LNCAP (cell line): ENCODE measurements around the gene SLC25A5.

Experiments
- CTCF ChIP-seq: fragments of 450-650 bp; IDR thresholded peaks from 2 replicates; pipeline ENCODE4 v1.5.1; 2017; ENCODE audit warnings: mild to moderate bottlenecking

The SLC25A5 gene

GRCh38 chrX:119479845-119480244 is 11.6 kb downstream of the SLC25A5 start:
- TF ChIP-seq CTCF: no peak

- no peak for TF ChIP-seq CTCF
Observed at GRCh38 chrX:119481323-119481801, 13.1 kb downstream of the SLC25A5 start.

GRCh38 chrX:119482041-119482440 is 13.8 kb downstream of the SLC25A5 start:
- no peak for TF ChIP-seq CTCF

- TF ChIP-seq CTCF: no peak
Observed at GRCh38 chrX:119482481-119483480, 14.5 kb downstream of the SLC25A5 start.

GRCh38 chrX:119486745-119487144 is 18.5 kb downstream of the SLC25A5 start:
- no peak for TF ChIP-seq CTCF

GRCh38 chrX:119488749-119489148 is 20.5 kb downstream of the SLC25A5 start:
- TF ChIP-seq CTCF: peak; percentile 51

- TF ChIP-seq CTCF: no peak
Observed at GRCh38 chrX:119489212-119490074, 21.2 kb downstream of the SLC25A5 start.
